Measurements from ENCODE around the gene PGPEP1.
"Not testable (repeated sequence)": the region's sequence is repeated elsewhere in the genome, so short reads cannot be mapped to it uniquely, and the experiment has no call there.

PGPEP1 gene

DNA sequence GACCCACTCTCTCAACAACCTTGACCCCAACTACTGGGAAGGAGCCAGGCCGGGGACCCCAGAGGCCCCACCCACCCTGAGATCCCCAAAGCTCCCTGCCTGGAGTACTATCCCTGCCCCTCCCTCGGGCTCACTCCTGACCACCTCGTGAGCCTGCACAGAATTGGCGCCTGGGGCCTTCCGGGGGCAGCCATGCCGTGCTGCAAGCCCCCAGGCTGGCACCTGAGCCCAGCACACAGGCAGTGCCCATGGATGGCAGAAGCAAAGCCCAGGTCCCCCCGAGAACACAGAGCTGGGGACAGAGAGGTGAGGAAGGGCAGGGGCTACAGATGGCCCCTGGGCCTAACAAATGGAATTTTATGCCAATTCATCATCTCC lies 31.5 kb upstream of the PGPEP1 start:
- no peak for DNase-seq

DNA sequence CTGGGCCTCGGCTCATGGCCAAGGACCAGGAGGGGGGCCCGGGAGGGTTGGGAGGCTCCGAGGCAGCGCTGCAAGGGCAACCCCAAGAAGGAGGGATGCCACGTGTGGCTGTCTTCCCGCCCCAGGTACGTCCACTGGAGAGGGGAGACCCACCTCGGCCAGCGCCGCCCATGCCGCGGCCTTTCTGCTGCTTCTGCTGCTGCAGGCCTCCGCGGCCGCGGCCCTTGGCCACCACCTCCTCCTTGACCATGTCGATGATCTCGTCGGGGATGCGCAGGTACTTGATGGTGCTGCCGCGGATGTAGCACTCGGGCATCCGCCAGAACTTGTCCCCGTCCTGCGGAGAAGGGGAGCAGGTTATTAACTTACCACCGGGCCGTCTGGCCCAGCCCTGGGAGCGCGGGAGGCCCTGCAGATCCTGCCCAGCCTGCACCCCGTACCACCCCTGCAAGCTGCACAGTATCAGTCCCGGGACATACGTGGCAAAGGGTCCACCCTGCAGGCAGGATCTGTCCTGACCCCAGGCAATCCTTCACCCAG lies 30.8 kb upstream of the PGPEP1 start:
- no peak for DNase-seq

DNA sequence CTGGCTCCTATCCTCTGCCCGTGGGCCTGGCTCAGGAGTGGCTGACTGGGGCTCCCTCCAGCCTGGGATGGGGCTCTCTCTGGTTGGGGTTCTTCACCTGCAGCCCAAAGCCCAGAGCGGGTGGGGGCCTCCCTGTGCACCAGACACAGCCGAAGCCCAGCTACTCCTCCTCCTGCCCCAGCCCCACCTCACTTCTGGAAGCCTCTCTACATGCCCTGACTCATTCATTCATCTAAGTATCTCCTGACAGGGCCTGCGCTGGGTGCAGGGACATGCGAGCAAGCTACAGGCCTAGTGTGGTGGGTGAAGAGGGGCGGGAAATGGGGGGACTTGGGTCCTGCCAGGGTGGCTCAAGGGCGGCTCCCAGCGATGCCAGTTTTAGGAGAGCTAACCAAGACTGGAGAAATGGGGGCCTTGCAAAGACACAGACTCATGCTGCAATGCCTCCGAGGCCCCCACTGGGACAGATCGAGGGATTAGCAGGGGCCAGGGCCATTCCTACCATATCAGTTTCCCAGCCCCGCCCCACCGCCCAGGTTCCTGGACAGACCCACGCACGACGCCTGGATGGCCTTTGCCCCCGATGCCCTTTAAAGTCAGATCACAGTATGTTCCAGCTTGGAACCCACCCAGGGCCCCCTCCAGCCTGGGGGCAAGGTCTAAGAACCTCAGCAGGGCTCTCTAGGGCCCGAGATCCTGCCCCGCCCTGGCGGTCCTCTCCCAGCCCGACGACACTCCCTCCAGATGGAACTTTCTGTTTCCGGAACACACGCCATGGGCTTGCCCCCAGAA lies 30.1 kb upstream of the PGPEP1 start:
- DNase-seq: no peak

DNA sequence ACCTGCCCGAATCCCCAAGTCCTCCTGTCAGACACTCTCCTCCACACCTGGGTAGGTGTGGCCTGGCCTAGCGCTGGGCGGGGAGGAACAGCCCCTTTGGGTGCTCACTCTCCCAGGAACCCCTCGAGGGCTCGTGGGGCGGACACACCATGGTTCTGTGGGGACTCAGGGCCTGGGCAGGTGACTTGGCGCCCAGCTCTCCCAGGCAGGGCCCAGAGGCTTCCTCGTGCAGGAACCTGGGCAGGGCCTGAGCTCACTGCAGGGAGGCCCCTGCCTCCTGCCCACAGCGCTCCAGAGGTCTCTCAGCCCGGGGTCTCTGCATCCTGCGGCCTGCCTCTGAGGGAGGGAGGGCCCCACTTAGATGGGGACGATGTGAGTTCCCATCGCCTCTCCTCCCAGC lies 29.4 kb upstream of the PGPEP1 start:
- no peak for DNase-seq

DNA sequence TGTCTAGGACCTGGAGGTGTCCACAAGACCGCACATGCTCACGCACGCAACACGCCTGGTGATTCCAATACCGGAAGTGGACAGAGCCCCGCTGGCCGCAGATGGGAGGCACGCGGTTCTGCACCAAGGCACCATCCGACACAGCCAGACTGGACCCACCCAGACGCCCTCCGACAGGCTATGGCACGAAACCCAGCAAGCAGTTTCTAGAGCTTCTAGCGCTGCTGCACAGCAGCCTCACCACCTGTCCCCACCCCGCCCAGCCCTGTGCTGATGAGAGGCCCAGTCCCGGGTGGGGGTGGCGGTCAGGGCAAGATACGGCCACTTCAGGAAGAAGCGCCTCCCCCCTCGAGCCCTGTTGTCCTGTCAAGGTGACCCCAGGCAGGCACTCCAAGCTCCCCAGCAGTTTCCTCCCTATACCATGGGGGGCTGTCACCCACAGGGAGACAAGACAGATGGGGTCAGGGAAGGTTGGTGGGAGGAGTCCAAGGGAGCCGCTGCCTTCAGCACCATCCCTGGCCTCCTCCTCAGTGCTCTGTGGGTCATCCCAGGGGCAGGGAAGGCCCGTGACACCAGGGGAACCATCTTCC lies 28.8 kb upstream of the PGPEP1 start:
- DNase-seq: no peak

DNA sequence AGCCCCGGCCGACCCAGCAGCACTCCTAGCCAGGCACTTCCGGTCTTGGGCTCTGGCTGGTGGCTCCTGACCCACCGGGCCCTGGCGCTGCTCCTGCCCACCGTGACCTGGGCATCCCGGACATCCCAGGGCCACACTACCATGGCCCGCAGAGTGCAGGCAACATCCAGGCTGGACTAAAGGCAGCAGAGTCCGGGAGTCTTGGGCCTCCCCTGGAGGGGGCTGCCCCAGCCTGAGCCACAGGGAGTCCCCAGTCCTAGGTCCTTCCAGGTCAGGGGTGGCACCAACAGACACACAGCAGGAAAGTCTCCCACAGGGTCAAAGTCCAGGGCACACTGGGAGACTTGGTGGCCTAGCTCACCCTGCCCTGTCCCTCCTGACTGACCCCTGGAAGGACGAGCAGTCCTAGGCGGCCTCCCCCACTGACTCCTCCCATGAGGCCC lies 28.3 kb upstream of the PGPEP1 start:
- DNase-seq: no peak

DNA sequence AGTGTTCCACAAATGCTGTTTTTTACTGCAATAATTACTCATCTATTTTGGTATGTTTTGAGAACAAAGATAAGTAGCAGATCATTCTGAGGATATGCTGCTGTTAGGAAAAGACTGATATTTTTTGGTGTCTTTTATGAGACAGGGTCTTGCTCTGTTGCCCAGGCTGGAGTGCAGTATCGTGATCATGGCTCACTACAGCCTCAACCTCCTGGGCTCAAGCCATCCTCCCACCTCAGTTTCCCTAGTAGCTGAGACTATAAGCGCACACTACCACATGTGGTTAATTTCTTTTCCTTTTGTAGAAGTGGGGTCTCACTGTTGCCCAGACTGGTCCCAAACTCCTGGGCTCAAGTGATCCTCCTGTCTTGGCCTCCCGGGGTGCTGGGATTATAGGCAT lies 27.0 kb upstream of the PGPEP1 start:
- DNase-seq: no peak

DNA sequence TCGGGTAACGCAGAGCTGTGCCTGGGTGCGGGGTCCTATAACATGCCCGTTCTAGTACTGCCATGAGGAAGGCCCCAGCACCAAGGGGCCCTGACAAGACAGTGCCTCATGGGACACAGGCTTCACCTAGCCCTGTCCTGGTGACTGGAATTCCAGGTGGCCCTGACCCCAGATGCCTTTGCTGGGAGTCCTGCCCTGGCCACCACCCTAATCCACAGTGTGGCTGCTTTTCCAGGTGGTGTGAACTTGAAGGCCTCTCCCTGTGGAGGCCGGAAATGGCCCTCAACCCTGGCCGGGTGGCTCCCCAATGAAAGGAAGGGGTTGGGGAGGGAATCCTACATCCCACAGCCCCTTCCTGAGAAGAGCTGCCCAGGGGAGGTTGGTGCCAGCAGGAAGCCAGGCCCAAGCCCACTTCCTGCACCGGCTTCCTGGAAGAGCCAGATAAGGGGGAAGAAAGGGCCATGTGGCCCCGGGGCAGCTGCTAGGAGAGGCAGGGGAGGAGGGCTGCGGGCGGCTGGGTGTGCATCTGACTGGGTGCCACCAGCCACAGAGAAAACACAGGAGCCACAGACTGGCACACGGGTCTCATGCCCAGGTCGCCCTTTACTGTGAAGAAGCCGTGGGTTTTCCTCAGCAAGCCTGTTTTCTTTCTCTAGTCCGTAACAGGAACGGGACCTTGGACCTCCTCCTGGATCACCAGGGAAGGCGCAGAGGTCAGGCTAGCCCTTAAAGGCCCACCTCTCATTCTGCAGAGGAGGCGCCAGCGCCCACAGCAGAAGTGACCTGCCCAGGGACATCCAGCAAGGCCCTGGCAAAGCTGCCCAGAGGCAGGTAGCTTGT lies 22.2 kb upstream of the PGPEP1 start:
- no peak for DNase-seq

DNA sequence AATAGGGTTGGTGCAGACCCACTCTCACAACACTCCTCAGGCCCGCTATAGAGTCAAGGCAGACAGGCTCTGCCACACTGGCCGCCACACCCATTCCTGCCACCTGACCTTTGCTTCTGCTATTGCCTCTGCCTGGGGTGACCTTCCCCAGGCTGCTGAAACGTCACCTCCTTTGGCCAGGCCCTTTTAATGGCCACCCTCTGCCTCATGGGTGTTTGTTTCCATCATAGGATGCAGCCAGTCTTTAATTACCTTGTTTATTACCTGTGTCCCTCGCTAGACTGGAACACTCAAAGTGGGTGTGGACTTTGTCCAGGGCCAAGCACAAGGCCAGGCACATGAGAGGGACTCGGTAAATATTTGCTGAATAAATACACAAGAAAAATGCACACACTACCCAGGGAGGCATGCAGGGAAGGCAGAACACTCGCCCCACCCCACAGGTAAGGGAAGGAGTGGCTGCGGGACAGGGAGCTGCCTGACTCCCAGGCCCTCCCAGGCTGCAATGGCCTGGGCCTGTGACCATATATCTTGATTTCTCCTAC lies 20.7 kb upstream of the PGPEP1 start:
- DNase-seq: no peak

DNA sequence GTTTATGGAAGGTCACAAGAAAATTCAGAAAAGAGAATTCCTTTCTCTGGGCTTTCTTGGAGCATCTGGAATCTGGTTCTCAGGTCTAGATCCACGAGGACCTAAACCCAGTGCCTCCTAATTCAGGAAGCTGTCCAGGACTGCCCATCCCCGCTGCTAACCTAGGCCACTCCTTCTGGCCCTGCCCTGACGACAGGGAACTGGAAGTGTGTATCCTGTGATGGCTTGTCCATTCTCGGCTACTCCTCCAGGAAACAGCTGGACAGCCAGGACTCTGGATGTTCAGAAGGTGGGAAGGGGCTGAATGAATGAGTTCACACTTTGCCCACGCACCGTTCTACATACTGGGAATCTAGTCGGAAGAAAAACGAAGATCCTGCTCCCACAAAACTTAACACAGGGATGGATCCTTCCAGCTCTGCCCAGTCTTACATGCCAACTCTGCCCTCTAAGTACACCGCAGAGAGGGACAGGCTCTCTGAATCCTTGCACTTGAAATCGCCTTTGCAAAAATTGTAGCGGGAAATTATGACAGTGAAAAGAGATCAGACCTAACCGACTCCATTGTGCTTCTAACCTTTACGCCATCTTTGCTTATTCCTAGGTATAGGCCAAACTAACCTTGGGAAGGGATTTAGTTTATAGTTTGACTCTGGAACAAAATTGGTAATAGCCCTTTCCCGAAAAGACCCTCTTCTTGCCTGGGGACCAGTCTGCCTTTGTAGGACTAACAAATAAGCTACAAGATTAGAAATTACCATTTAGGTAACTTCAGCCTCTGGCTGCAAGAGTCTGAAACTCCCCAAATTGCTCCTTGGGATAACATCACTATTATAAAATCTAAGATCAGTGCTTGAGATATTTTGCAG lies 19.3 kb upstream of the PGPEP1 start:
- DNase-seq: no peak

DNA sequence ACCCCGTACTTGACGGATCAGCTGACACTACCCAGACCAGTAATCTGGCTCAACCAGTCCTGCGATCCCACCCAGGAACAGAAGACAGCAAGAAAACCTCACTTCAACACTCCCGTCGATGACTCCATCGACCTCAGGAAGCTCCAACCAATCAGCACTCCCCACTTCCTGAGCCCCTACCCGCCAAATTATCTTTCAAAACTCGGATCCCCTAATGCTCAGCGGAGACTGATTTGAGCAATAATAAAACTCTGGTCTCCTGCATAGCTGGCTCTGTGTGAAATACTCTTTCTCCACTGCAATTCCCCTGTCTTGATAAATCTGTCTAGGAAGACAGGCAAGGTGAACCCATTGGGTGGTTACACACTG lies 18.7 kb upstream of the PGPEP1 start:
- no peak for DNase-seq

DNA sequence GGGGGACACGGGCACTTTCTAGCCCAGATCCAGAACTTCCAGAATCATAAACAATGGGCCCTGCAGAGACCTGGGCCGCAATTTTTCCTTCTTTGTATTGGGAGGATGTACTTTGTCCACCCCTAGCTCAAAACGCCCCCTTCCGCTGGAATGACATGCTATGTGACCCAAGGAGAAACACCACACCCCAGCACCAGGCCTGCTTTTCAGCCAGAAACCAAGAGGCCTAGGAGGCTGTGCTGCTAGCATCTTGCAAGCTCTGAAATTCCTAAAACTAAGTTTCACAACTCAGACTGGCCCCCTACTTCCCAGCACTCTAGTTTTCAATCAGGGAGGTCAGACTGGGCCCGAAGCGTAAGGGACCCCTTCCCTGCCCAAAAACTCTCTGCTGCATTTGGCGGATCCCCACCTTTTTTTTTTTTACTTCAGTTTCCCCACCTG lies 18.1 kb upstream of the PGPEP1 start:
- peak; percentile 73 for DNase-seq

DNA sequence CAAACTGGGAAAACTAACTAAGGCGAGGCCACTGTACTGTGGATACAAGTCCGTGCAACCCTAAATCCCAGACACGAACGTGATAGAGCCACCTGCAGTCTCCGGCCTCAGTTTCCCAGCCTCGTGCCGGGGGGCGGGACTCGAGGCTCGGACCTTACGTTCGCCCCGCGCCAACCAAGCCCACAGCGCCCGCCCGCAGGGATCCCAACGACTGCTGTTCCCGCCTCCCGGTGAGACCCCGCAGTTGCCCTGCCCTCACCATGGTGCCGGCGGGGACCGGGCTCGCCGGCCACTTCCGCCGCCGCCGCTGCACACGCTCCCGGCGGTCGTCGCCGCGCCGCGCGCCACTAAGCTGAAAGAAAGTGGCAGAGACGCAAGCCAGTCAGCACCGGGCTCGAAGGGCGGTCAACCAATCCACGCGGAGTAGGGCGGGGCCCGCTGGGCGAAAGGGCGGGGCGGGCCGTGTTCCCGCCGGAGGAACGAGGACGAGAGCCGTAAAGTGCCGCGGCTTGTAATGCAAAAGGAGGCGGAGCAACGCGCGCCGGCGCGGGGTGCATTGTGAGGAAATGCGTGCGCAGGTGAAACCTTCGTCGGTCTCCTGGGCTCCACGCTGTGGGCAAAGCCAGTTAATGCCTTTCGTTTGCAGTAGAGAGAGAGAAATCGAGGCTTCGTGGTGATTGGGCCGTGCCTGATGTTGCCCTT lies 17.5 kb upstream of the PGPEP1 start, which contains the start of gene LSM4:
Gene LSM4 (minus strand): TSS at position 318 of the 702 bp plus-strand sequence. CDS start 56 bp downstream, at position 262.
- DNase-seq: peak; percentile 99

DNA sequence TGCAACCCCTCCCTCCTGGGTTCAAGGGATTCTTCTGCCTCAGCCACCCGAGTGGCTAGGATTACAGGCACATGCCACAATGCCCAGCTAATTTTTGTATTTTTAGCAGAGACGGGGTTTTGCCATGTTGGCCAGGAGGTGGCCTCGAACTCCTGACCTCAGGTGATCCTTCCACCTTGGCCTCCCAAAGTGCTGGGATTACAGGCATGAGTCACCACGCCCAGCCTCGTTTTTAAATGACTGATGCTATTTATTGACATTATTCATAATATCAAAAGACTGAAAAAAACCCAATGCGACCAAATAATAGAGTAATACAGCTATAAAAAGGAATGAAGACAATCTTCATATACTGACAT lies 16.0 kb upstream of the PGPEP1 start:
- not testable (repeated sequence) for DNase-seq

DNA sequence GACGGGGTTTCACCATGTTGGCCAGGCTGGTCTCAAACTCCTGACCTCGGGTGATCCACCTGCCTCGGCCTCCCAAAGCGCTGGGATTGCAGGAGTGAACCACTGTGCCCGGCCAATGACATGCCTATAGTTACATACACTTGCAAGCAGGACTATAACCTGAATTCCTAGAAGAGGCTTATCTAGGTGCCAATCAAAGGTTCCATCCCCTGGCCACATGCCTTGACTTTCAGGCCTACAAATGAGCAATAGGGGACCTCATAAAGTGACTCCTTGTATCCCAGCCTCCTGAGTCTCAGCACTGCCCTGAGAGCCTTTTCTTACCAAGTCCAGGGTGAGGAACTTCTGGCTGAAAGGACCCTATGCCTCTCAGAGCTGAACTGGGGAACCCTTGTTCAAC lies 13.6 kb upstream of the PGPEP1 start:
- DNase-seq: no peak

DNA sequence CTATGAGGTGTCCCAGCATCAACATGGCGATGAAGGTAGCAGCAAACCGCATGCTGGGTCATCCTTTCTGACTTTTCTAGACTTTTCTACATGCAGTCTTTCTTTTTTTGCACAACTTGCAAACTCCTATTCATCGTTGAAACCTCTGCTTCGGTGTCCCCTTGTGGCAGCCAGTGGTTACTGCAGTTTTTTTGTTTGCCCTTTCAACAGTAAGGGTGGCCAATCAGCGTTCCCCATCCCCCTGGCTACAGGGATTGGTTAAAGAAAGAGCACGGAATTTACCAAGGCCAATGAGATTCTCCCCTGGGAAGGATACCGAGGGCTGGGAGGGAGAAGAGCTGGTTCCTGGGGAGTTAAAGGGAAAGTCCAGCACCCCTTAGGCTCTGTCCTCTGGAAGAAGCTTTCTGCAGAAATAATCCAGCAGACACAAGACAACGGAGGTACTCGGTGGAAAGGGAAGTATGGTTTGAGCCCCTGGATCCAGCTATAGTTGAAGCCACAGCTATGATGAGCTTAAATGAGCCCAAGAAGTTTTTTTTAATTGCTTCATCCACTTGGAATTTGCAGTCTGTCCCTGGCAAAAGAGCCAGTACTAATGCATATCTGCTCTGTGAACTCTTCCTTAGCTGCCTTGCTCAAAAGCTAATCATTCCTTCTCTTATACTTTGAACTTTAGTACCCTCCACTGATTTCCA lies 11.9 kb upstream of the PGPEP1 start:
- DNase-seq: peak; percentile 97

DNA sequence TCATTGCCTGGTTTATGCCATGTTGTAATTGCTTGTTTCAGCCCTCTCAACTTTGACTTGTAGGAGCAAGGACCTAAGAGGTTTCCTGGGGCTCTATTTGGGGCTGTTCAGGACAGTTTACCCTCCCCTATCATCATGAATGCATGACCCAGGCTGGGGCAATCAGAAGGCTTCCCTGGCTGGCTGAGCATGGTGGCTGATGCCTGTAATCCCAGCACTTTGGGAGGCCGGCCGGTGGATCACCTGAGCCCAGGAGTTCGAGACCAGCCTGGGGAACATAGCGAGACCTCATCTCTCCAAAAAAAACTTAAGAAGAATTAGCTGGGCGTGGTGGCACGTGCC lies 11.4 kb upstream of the PGPEP1 start:
- no peak for DNase-seq

DNA sequence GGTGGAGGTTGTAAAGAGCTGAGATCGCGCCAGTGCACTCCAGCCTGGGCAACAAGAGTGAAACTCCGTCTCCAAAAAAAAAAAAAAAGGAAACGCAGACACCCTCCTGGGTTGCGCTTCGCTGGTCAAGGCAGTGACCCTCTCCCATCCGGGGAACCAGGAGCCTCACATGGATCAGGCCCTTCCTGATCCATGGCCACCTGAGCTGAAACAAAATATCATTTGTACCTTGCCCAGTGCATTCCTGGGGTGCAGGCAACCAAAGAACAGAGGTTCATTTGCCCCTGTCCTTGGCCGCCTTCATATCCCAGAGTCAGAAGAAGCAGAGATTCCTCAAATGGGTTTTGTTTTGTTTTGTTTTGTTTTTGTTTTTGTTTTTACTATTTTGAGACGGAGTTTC lies 9.5 kb upstream of the PGPEP1 start:
- DNase-seq: no peak

DNA sequence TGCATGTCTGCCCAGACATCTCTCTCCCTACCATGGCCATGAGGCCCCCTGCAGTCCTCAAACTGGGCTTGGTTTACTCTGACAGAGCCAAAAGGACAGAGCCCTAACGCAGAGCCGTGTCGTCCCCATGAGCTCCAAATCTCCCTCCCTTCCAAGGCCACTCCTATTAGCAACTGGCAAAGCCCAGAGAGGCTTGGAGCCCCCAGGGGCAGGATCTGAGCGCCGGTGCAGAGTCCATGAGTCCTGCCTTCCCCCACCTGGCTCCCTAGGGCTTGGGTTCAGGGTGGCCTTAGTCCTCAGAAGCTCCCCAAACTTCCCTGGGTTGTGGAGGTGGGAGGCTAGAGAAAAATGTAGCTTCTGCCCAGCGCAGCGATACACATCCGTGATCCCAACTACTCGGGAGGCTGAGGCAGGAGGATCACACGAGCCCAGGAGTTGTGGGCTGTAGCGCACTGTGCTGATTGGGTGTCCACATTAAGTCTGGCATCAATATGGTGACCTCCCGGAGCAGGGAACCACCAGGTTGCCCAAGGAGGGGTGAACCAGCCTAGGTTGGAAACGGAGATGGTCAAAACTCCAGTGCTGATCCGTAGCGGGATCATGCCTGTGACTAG lies 7.4 kb upstream of the PGPEP1 start:
- no peak for DNase-seq

DNA sequence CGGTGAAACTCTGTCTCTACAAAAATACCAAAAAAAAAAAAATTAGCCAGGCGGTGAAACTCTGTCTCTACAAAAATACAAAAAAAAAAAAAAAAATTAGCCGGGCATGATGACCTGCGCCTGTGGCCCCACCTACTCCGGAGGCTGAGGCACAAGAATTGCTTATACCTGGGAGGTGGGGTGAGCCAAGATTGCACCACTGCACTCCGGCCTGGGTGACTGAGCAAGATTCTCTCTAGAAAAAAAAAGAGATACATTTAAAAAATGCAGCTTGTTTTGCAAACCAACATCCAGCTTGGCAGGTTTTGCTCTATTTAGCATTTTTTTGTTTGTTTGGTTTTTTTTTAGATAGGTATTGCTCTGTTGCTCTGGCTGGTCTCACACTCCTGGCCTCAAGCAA lies 6.7 kb upstream of the PGPEP1 start:
- no peak for DNase-seq

DNA sequence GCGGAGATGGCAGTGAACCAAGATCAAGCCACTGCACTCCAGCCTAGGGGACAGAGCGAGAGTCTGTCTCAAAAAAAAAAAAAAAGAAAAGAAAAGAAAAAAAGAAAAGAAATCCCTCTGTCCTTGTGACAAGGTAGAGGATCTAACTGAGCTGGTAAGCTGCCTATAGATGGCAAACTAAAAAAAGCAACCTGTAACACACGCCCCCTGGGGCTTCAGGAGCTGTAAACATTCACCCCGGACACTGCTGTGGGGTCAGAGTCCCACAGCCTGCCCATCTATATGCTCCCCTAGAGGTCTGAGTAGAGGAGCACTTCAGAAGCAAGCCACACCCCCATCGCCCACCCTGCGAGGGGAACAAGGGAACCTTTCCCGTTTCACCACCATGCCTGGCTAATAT lies 4.3 kb upstream of the PGPEP1 start:
- no peak for DNase-seq
